Measurements from ENCODE around the gene CNNM4. TPM values are rescaled to one million over a fixed set of nuclear protein-coding genes. Genes with fewer than 3 reads are reported as not detected.

CNNM4 gene
- total RNA-seq, 1 experiment from 2014 or later, result 7.3 TPM

Other genes starting within 250 kb of the CNNM4 start
- gene ARID5A, start 224.2 kb upstream of the CNNM4 start, total RNA-seq (2014; rRNA removed; shearing (Covaris generic)), result 6.3 and 9.7 TPM in 2 replicates
- gene KANSL3, start 122.6 kb upstream of the CNNM4 start, total RNA-seq (2014; rRNA removed; shearing (Covaris generic)), result 21.9 and 31.4 TPM in 2 replicates
- not detected in 2 replicates for gene FER1L5, start 118.1 kb upstream of the CNNM4 start, total RNA-seq (2014; rRNA removed; shearing (Covaris generic))
- gene LMAN2L, start 20.8 kb upstream of the CNNM4 start, total RNA-seq (2014; rRNA removed; shearing (Covaris generic)), result 52.5 and 58.7 TPM in 2 replicates
- 3.0 and 5.3 TPM in 2 replicates for gene CNNM3, start 55.4 kb downstream of the CNNM4 start, total RNA-seq (2014; rRNA removed; shearing (Covaris generic))
- 2.5 and 3.4 TPM in 2 replicates for gene ANKRD23, start 83.1 kb downstream of the CNNM4 start, total RNA-seq (2014; rRNA removed; shearing (Covaris generic))
- gene ANKRD39, start 97.1 kb downstream of the CNNM4 start, total RNA-seq (2014; rRNA removed; shearing (Covaris generic)), result 16.3 and 21.5 TPM in 2 replicates
- 23.0 and 23.4 TPM in 2 replicates for gene SEMA4C, start 109.2 kb downstream of the CNNM4 start, total RNA-seq (2014; rRNA removed; shearing (Covaris generic))
- not detected in 2 replicates for gene FAM178B, start 225.7 kb downstream of the CNNM4 start, total RNA-seq (2014; rRNA removed; shearing (Covaris generic))

Measured in SJSA1 (cell line).